ENCODE data around the gene AP1M1.

The AP1M1 gene

DNA sequence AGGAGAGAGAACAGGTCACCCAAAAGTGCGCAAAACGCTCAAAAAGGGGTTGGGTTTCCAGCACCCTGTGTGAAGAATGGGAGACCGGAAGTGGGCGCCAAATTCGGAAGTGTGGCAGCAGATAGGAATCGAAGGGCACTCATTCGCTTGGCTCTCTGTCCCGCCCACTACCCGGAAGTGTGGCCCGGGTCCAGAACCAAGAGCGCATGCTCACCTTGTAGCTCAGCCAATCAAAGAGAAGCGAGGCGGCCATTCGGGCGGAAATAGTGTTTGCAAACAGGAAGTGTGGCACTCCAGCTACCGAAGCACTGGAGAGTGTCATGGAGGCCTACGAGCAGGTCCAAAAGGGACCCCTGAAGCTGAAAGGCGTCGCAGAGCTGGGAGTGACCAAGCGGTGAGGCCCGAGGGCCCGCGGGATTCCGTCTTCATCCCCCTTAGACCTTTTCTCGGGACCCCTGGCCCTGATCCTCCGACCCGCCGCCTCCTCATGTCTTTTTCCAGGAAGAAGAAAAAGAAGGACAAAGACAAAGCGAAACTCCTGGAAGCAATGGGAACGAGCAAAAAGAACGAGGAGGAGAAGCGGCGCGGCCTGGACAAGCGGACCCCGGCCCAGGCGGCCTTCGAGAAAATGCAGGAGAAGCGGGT lies 12.5 kb upstream of the AP1M1 start, which contains the start of gene FAM32A:
TSS of gene FAM32A (plus strand) at position 288 of the 645 bp plus-strand sequence. CDS start at position 321, 33 bp downstream.
- DNase-seq (ENCODE audit: low read depth) = peak; percentile 99

DNA sequence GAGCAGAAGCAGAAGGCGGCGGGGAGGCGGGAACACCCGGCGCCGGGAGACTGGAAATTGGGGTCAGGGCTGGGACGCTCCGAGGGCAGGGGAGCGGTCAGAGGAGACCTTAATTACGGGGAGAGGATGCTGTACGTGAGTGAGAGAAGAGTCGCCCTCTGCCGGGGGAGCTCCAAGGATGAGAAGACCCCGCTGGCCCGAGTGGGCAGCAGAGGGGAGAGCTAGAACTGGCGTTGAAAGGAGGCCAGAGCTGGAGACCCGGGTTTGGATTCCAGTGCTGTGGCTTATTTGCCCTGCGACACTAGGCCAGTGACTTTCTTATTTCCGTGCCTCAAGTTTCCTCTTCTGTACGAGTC lies 12.0 kb upstream of the AP1M1 start:
- DNase-seq (ENCODE audit: low read depth) = peak; percentile 47

DNA sequence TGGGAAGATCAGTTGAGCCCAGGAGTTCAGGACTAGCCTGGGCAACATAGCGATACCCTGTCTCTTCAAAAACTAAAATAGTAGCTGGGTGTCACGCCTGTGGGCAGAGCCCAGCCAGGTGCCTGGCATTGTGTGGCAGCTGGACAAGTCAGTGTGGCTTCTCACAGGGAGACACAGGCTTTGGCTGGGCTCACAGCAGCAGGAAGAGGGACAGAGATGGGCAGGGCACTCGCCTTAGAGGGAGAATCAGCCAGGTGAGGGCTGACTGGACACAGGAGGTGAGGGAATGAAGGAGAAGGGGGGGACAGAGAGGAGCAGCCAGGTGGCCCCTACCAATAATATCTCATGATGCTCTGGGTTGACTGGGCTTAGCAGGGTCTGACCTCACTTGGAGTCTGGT lies 9.2 kb upstream of the AP1M1 start:
- no peak for DNase-seq (ENCODE audit: low read depth)

DNA sequence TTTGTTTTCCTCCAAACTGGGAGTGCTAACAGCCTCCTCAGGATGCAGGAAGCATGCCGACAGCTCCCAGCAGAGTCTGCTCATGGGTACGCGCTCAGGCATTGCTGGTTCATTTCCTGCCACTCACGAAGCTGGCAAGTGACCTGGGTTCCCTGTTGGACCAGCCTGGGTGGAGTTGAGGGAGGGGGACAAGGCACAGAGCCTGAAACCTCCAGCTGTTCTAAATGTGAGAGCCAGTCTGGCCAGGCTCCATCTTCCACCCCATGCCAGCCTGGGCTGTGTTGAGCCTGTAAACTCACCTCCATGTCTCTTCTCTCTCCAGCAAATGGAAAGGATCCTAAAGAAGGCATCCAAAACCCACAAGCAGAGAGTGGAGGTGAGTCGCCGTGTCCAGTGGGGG lies 7.5 kb upstream of the AP1M1 start:
- no peak for DNase-seq (ENCODE audit: low read depth)

DNA sequence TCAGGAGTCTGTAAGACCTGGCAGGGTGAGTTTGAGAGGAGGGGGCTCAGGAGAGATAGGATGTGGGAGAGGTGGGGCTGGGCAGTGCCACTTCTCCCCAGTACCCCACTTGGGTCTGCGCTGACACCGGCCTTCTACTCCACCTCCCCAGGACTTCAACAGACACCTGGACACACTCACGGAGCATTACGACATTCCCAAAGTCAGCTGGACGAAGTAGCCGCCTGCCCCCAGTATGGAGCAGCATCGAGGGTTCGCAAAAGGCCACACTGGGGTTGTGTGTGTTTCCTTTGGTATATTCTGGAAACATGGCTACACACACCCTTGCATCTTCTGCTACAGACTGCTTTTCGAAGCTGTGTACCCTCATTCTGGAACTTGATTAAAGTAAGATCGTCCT lies 7.0 kb upstream of the AP1M1 start:
- DNase-seq (ENCODE audit: low read depth) = no peak

DNA sequence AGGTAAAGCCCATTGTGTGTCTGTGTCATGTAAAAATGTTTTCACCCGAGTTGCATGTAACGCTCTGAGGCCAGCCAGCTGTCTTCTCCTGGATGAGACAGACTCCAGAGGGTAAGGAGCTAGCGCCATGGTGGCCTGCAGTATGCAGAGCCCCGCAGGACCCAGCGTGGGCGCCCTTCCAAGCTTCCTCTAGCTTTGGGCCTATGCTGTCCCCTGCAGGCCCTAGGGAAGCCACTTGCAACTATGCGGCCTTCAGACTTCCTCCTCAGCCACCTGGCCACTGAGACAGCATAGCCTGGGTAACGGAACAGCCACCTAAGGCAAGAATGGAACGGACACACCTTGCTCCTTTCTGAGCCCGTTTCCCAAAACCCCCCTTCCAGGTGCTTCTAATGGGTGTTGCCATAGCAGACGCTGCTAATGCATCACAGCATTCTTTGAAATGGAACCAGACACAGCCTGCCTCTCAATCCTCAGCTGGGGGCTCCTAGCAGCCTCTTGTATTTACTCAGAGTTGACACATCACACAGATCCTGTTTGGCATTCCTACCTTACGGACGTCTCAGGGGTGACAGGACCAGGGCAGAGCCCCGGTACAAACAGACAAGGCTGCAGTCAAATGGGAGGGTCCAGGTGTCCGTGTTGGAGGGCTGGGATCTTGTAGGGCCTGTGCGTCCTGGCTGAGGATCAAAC lies 6.3 kb upstream of the AP1M1 start:
- no peak for DNase-seq (ENCODE audit: low read depth)

DNA sequence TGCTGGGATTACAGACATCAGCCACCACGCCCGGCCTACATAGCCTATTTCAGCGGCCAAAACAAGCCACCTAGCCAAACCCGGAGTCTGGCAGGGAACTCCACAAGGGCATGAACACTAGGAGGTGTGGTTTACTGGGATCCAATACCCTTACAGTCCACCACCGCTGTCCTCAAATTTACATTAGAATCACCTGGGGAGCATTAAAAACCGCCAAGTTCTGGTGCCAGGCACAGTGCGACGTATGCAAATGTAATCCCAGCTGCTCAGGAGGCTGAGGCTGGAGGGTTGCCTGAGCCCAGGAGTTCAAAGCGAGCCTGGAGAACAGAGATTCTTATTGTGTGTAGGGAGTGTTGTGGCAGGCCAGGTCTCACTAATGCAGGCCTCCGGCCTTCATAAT lies 4.2 kb upstream of the AP1M1 start:
- no peak for DNase-seq (ENCODE audit: low read depth)

DNA sequence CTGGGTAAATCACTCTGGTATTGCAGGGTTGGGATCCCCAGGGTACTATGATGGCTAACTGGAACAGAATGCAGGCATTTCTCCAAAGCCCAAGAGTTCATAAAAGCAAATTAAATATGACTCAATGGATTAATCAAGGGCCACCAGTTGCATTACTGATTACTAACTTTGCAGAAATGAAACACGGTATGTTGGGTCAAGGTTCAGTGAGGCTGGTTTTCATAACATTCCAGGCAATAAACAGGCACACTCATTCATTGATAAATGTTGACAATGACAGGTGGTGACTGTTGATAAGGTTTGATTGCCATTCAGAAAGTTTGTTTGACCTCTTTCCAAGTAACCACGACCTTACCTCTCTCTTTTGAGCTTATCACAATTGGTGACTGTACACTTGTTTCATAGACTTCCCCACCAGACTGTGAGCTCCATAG lies 506 bp upstream of the AP1M1 start:
- DNase-seq (ENCODE audit: low read depth) = peak; percentile 84

DNA sequence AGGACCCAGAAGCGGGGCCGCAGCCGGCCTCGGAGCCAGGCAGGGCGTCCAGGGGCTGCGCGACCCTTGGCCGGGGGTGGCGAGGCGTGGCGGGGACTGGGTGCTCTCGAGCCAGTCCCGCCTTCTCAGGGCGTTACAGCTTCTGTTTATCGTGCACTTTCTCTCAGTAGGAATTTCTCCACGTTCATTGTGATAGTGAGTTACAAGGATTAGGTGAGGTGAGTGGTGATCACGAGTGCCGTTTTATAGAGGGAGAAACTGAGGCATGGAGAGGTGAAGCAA lies 600 bp downstream of the AP1M1 start:
- no peak for DNase-seq (ENCODE audit: low read depth)

DNA sequence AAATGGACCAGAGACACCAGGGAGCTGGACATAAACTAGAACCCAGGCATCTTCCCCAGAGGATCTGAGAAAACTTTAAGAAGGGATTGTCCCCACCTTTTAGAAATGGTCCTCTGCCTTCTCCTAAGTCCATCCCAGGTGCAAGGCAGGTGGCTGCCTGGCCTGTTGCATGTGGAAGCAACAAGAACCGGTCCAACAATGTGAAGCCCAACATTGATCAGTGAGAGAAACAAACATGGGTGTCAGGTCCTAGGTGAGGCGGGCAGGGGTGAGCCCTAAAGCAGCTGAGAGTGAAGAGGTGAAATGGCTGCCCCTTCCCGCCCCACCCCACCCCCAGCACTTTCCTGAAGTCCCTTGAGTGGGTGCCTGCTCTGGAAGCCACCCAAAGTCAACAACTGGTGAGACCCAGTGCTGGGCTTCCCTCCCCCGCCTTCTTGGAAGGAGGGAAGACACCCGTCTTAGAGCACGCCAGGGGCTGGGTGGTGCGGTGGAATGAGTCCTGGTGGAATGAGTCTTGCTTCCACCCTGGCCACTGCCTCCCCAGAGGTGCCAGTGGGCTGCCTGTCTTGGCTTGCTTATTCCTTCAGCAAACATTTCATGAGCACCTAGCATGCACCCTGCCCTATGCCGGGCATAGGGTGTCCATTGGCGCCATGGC lies 1.7 kb downstream of the AP1M1 start:
- DNase-seq (ENCODE audit: low read depth) = no peak

DNA sequence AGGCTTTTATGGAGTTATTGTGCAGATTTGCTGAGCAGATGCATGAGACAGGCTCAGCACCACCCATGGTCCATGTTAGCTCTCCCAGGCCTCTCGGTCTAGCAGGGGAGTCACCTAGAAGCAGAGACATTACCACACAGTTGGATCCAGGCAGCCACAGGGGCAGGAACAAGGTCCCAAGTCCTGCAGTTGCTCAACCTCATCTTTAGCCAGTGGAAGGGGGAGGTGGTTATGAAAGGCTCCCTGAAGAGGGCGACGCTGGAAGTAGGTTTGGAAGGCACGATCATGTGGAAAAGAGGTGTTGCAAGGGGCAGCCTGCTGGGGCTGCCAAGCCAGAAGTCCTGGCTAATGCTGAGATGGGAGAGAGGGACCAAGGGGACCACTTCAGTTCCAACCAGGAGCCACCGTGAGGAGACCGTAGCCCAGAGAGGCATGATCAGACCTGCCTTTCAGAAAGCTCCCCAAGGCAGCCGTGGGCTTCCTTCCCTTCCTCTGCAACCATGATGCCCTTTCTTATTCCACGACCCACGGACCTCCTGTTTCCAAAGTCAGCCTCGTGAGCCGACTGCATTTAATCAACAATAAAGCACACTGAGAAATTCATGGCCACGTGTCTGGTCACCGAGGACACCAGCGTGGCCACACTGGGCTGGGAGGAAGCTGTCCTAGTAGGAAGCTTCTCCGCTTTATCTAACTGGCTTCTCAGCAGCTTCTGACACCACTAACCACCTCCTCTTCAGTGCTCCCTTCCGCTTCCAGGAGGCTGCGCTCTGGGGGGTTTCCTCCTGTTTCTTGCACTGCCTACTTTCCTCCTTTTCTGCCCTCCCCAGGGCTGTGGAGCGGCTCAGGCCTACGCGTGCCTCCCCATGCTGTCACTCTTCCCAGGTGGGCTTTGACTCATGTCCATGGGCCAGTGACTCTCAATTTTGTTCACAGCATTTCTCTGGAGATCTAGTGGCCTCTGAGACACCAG lies 2.6 kb downstream of the AP1M1 start:
- peak; percentile 73 for DNase-seq (ENCODE audit: low read depth)

DNA sequence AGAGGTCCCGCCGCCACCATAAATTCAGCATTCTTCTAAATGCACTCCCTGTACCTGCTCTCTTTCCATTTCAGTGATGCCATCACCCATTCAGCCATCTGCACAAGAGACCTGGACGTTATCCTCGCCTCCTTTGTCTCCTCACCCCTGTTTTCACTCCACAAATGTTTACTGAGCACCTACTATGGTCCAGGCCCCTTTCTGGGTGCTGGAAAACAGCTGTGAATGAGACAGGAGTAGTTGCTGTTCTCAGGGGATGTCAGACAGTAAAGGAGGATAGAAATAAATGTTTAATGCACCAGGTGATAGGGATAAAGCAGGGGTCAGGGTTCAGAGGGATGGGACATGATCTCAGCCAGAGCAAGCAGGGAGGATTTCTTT lies 3.3 kb downstream of the AP1M1 start:
- no peak for DNase-seq (ENCODE audit: low read depth)

DNA sequence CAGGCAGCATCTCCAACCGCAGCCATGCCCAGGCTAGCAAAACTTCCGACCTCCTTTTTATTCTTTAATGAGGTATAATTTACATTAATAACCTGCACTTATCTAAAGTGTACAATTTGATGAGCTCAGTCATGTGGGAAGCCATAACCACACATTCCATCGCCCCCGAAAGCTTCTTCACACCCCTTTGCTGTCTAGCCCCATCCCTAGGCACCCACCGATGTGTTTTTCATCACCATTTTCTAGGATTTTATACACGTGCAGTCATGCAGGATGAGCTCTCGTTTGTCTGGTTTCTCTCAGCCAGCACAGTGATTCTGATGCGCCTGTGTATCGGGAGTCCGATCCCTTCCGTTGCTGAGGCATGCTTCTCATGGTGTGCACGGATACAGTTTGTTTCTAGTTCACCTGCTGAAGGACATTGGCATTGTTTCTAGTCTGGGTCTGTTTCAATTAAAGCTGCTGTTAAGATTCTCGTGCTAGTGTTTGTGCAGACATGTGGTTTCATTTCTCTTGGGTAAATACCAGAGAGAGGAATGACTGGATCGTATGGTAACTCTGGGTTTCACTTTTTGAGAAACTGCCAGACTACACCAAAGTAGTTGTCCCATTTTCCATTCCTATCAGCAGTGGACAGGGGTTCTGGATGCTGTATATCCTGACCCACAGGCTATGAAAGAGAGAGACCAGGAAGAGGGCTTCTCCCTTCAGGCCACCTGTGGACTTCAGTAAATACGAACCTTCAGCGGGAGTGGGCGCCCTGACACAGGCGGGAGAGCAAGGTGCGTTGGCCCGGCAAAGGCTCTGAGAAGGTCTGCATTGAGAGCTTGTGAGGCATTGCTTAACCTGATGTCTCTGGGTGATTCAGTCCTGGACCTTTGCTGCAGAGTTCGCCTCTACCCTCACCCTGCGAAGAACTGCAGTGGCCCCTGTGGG lies 4.9 kb downstream of the AP1M1 start:
- peak; percentile 42 for DNase-seq (ENCODE audit: low read depth)

DNA sequence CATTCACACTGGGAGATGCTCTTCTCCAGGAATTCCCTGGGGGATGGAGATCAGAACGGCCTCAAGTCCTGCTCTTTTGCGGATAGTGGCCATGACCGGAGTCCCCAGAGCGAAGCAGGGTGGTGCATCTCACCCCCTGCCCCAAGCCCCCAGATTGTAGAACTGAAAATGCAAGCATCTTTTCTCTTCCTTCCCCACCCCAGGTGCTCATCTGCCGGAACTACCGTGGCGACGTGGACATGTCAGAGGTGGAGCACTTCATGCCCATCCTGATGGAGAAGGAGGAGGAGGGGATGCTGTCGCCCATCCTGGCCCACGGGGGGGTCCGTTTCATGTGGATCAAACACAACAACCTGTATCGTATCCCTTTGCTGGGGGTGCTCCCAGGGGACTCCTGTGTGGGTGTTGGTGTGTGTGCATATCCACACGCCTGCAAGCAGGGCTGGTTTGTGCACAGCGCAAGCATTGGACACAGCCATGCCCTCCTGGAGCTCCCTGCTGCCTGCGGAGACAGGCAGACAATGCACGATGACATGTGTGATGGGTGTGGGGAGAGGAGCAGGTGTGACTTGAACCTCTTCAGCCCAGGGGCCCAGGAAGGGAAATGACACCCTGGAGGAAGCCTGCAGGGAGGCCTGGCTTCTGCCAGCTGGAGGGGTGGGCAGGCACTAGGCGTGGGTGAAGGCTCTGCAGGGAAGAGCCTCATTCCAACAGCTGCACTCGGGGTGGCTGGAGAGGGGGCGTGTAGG lies 5.7 kb downstream of the AP1M1 start:
- DNase-seq (ENCODE audit: low read depth) = no peak

DNA sequence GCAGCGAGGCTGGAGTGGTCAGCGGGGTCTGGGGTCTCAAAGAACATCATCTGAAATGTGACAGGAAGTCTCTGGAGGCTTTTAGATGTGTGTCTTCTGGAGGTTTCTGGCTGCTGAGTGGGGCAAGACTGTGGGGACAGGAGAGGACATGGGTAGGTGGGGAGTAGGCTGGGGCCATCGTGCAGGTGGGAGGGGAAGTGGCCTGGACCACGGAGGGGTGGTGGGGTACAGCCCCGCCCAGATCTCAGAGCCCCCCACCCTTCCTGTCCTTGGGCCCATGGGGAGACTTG lies 6.2 kb downstream of the AP1M1 start:
- no peak for DNase-seq (ENCODE audit: low read depth)

DNA sequence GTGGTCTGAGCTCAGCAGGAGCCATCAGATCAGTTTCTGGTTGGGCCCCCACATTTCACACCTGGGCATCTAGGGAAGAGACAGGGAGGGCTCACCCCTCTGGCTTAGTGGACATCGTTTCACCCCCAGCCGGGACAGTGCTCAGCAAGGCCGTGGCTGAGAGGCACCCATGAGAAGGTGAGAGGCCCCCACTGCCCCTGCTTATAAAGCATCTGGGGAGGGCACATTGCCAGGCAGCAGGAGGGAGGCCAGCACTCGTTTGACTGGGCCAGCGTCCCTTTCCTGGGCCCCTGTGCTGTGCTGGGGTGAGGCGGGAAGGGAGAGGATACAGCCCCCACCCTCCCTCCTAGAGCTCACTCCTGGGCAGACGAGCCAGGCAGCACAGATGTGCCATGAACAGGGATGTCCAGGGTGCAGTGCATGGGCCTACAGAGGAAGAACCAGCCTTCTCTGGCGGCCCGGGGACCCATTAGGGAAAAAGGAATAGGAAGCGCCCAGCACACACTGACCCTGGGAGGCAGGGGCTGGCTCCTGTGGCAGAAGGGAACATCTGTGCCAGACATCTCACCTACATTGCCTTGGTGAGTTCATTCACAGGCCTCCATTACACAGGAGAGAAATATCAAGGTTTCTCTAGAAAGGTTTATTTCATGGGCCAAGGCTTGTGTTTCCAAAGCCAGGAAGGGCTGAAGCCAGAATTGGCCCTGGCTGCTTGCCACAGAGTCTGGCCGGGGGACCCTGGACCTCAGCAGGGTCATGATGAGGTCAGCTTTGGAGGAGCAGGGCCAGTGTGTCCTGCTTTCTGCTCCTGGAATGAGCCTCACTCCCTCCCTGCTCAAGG lies 7.7 kb downstream of the AP1M1 start:
- DNase-seq (ENCODE audit: low read depth) = no peak

DNA sequence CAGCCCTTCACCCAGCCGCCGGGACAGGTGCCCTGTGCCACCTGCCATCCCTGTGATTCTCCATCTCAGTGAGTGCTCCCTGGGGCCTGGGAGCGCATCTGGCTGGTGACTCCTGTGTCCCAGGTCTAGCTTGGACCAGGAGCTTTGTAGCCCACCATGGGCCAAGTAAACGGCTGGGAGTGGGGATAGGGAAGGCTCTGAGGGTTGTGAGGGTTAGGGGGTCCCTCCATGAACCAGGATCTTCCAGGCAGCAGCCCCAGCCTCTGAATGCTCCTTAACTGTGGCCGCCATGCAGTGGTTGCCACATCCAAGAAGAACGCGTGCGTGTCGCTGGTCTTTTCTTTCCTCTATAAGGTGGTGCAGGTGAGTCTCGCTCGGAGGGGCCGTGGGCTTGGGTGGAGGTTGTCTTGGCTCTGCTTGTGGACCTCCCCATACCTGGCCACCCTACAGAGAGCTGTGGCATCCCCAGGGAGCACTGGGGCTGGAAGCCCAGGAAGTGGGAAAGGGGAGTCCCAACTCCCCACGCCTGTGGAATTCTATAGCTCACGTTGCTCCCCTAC lies 8.4 kb downstream of the AP1M1 start:
- DNase-seq (ENCODE audit: low read depth) = no peak

DNA sequence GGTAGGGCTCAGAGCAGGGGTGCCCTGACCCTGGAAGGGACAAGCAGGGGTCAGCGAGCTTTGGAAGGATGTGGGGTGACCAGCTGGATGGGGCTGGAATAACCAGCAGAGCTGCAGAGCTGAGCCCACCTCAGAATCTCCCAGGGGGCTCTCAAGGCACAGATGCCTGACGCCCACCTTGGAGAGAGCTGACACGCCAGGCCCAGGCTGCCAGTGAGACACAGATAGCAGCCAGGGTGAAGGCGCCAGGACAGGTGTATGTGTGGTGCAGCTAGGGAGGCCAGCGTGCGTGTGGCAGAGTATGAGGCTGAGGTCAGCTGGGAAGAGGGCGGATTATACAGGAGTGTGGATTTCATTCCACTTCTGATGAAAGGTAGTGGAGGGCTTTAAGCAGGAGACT lies 8.9 kb downstream of the AP1M1 start:
- no peak for DNase-seq (ENCODE audit: low read depth)

DNA sequence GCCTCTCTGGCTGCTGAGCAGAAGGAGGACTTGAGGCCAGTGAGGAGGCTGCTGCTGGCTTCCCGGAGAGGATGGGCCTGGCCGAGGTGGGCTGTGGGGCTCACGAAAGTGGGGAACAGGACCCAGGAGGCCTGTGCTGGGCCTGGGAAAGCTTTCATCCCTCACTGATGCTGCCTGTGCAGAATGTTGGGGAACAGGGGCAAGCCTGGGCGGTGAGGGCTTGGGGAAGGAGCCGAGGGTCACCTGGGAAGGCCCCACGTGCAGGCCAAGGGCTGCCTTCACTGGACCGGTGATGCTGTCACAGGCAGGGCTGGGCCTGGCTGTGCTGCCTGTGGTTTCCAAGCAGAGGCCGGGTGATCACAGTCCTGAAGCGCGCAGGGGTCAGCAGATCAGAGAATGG lies 9.4 kb downstream of the AP1M1 start:
- no peak for DNase-seq (ENCODE audit: low read depth)
